Measurements from ENCODE around the gene PDIA5.

GRCh38 chr3:123102249-123102648 lies 35.4 kb downstream of the PDIA5 start:
- TF ChIP-seq CTCF (conservative IDR thresholded peaks at IDR 0.05), result no peak
- TF ChIP-seq ZFX (IDR thresholded peaks at IDR 0.05), result no peak
